T-cell (primary cell): ENCODE measurements around the gene APH1B. TPM values are rescaled to one million over a fixed set of nuclear protein-coding genes. Genes with fewer than 3 reads are reported as not detected.

Source experiments
- ATAC-seq, 4 experiments: fragments of 200-7000 bp in 3 of 4; fragments of 150-1000 bp in 1 of 4; cut with Tn5 transposase; replicated peaks in 1 of 4; 1 replicate in 3 of 4; 2 replicates in 1 of 4; pipeline ENCODE4 v1.10.0; 2021; ENCODE audit warnings: moderate library complexity in 3 of 4, mild to moderate bottlenecking in 2 of 4, moderate number of reproducible peaks in 1 of 4
- CTCF ChIA-PET, 2 donors: fragments of 300-600 bp; sonication (Branson Sonifier 250); formaldehyde crosslinking; loops; one replicate each; lab custom pipeline; 2022; ENCODE audit warnings: antibody characterized with exemption in 2 of 2; lab: Charles Lee
- POLR2A ChIA-PET, 2 donors: fragments of 300-600 bp; sonication (Branson Sonifier 250); formaldehyde crosslinking; loops; one replicate each; lab custom pipeline; 2022; ENCODE audit warnings: antibody characterized with exemption in 2 of 2; lab: Charles Lee
- DNase-seq, 35 experiments: peaks; one replicate each; pipeline versions ENCODE4 v3.0.0 to v3.0.0-alpha.2; 2013 to 2023
- H3K27ac ChIP-seq: one replicate; pipeline ENCODE4 v1.5.1; 2013; ENCODE audit warnings: low read length
- H3K27me3 ChIP-seq, 2 experiments: replicated peaks in 1 of 2; 1 replicate in 1 of 2; 2 replicates in 1 of 2; pipeline versions ENCODE4 v1.6.1 to v1.7.0; 2013; ENCODE audit warnings: low read length in 1 of 2, mixed read lengths in 1 of 2; ENCODE audit not compliant: control insufficient read depth in 2 of 2, insufficient read depth in 2 of 2; ENCODE audit errors: extremely low read depth in 1 of 2
- H3K36me3 ChIP-seq, 2 donors: 1 replicate in 1 of 2; 2 replicates in 1 of 2; pipeline versions ENCODE4 v1.6.1 to v1.7.0; 2013; ENCODE audit warnings: low read length in 1 of 2; ENCODE audit not compliant: control insufficient read depth in 2 of 2, insufficient read depth in 1 of 2; ENCODE audit errors: extremely low read depth in 1 of 2
- H3K4me1 ChIP-seq, 2 experiments: 1 replicate in 1 of 2; 2 replicates in 1 of 2; pipeline versions ENCODE4 v1.6.1 to v1.7.0; 2013; ENCODE audit warnings: low read length in 2 of 2, mixed read lengths in 1 of 2; ENCODE audit not compliant: insufficient read depth in 2 of 2, control insufficient read depth in 1 of 2; ENCODE audit errors: extremely low read depth in 1 of 2
- H3K4me3 ChIP-seq, 2 donors: 1 replicate in 1 of 2; 2 replicates in 1 of 2; pipeline versions ENCODE4 v1.5.1 to v1.7.0; 2013; ENCODE audit warnings: mild to moderate bottlenecking in 2 of 2, low read length in 1 of 2, moderate library complexity in 1 of 2; ENCODE audit not compliant: control insufficient read depth in 1 of 2; ENCODE audit errors: extremely low read depth in 1 of 2
- H3K9me3 ChIP-seq: 2 replicates; pipeline ENCODE4 v1.7.0; 2013
- H3K27ac Mint-ChIP-seq, 2 donors: one replicate each; pipeline ENCODE4 v1.8.0; 2020 to 2021; ENCODE audit warnings: mild to moderate bottlenecking in 2 of 2, mixed read lengths in 2 of 2
- H3K27me3 Mint-ChIP-seq, 2 donors: one replicate each; pipeline ENCODE4 v1.8.0; 2021 to 2022; ENCODE audit warnings: mixed read lengths in 2 of 2
- H3K36me3 Mint-ChIP-seq: one replicate; pipeline ENCODE4 v1.8.0; 2021; ENCODE audit warnings: mixed read lengths
- H3K4me1 Mint-ChIP-seq, 3 donors: one replicate each; pipeline ENCODE4 v1.8.0; 2020 to 2022; ENCODE audit warnings: mixed read lengths in 3 of 3, mild to moderate bottlenecking in 1 of 3
- H3K4me3 Mint-ChIP-seq, 3 donors: one replicate each; pipeline ENCODE4 v1.8.0; 2020 to 2022; ENCODE audit warnings: mild to moderate bottlenecking in 3 of 3, mixed read lengths in 3 of 3, moderate library complexity in 3 of 3
- H3K9me3 Mint-ChIP-seq, 3 donors: one replicate each; pipeline ENCODE4 v1.8.0; 2020 to 2022; ENCODE audit warnings: mixed read lengths in 3 of 3
- WGBS: methylation state at CpG from one replicate; pipeline ENCODE4 v1.1.5; 2013; ENCODE audit warnings: missing lambda C conversion rate; ENCODE audit not compliant: insufficient coverage; 5-methylcytosine and 5-hydroxymethylcytosine counted together
- total RNA-seq, 35 experiments: library from RNA in 6 of 35; stranded (reverse) in 6 of 35; fragments of 120-200 nt in 1 of 35; gene quantifications; one replicate each; pipeline versions ENCODE4 v1.2.1 to v1.2.4 and lab custom pipeline; 2013 to 2026

The APH1B gene
- total RNA-seq, 5 donors from 2014 or later (not counting 1 experiment from before 2014, with no cell fraction given) = 17.0 to 27.4 (median 20.9) TPM

- no peaks in the 10 kb centered on the region for H3K4me1 ChIP-seq
- H3K27me3 ChIP-seq = no peaks in the 10 kb centered on the region
- Mint-ChIP-seq H3K4me3 (no peak overlapping the region), H3K27ac (peak overlapping the region in 1 of 2 donors; percentile 48), H3K4me1 (peaks cover 18 to 23% (median 21%) of the 10 kb centered on the region in 3 donors), H3K9me3 (no peaks in the 10 kb centered on the region), H3K27me3 (no peaks in the 10 kb centered on the region), H3K36me3 (peaks cover 56% of the 10 kb centered on the region)
- H3K4me3 ChIP-seq = no peak overlapping the region
- no CpG with 5 or more reads among the region's 2 CpGs for WGBS
- DNase-seq (no peak), ATAC-seq (no peak)
- no peaks in the 10 kb centered on the region for H3K9me3 ChIP-seq
- no peak overlapping the region for H3K27ac ChIP-seq
- POLR2A ChIA-PET = no interaction called here
- peaks cover 14 to 58% of the 10 kb centered on the region in 2 donors for H3K36me3 ChIP-seq
- CTCF ChIA-PET = interaction anchor here in 1 of 2 donors (1.0 kb wide), 1 partner anchor 89 kb away, joined by 3 read pairs; no protein-coding TSS in a partner anchor
Observed at GRCh38 chr15:63254991-63255390, 22.4 kb upstream of the APH1B start.

- Histone ChIP-seq H3K4me1 (no peaks in the 10 kb centered on the region), H3K27ac (no peak overlapping the region), H3K9me3 (no peaks in the 10 kb centered on the region), H3K36me3 (peaks cover 14 to 58% of the 10 kb centered on the region in 2 donors), H3K4me3 (no peak overlapping the region), H3K27me3 (no peaks in the 10 kb centered on the region)
- Mint-ChIP-seq H3K36me3 (peaks cover 55% of the 10 kb centered on the region), H3K27ac (peak overlapping the region; percentile 69 to 86), H3K9me3 (no peaks in the 10 kb centered on the region), H3K4me1 (peaks cover 13 to 20% (median 16%) of the 10 kb centered on the region in 3 donors), H3K4me3 (no peak overlapping the region), H3K27me3 (no peaks in the 10 kb centered on the region)
- no CpG with 5 or more reads among the region's 1 CpG for WGBS
- ChIA-PET POLR2A (interaction anchor here in 1 of 2 donors (0.6 kb wide), 1 partner anchor 202 kb away, joined by 10 read pairs; no protein-coding TSS in a partner anchor), CTCF (interaction anchor here in 1 of 2 donors (1.0 kb wide), 1 partner anchor 89 kb away, joined by 3 read pairs; no protein-coding TSS in a partner anchor)
- ATAC-seq (no peak), DNase-seq (no peak)
Observed at GRCh38 chr15:63255489-63255990, 21.9 kb upstream of the APH1B start.

- no peaks in the 10 kb centered on the region for H3K27me3 Mint-ChIP-seq
- no peak overlapping the region for H3K27ac ChIP-seq
- POLR2A ChIA-PET = interaction anchor here (0.6 to 0.7 kb wide), 3 partner anchors 8 to 83 kb away, joined by 3 to 5 read pairs (median 4); no protein-coding TSS in a partner anchor
- H3K27me3 ChIP-seq = no peaks in the 10 kb centered on the region
- peaks cover 58% of the 10 kb centered on the region for H3K36me3 Mint-ChIP-seq
- H3K4me3 Mint-ChIP-seq = no peak overlapping the region
- H3K9me3 ChIP-seq = no peaks in the 10 kb centered on the region
- peaks cover 12 to 58% of the 10 kb centered on the region in 2 donors for H3K36me3 ChIP-seq
- peak overlapping the region; percentile 2 to 34 for H3K27ac Mint-ChIP-seq
- peaks cover 9 to 20% (median 13%) of the 10 kb centered on the region in 3 donors for H3K4me1 Mint-ChIP-seq
- CTCF ChIA-PET = interaction anchor here in 1 of 2 donors (0.5 kb wide), 1 partner anchor 24 kb away, joined by 4 read pairs; no protein-coding TSS in a partner anchor
- no CpG with 5 or more reads among the region's 5 CpGs for WGBS
- no peak overlapping the region for H3K4me3 ChIP-seq
- H3K9me3 Mint-ChIP-seq = no peaks in the 10 kb centered on the region
- no peaks in the 10 kb centered on the region for H3K4me1 ChIP-seq
- DNase-seq (no peak), ATAC-seq (no peak)
Observed at GRCh38 chr15:63256433-63257274, 20.8 kb upstream of the APH1B start.

- no peaks in the 10 kb centered on the region for H3K27me3 Mint-ChIP-seq
- H3K9me3 ChIP-seq = no peaks in the 10 kb centered on the region
- DNase-seq (no peak), ATAC-seq (no peak)
- peaks cover 7 to 14% (median 8%) of the 10 kb centered on the region in 3 donors for H3K4me1 Mint-ChIP-seq
- peaks cover 57% of the 10 kb centered on the region for H3K36me3 Mint-ChIP-seq
- ChIA-PET POLR2A (interaction anchor here (0.7 kb wide), 2 partner anchors 153 to 217 kb away, joined by 9 to 11 read pairs; no protein-coding TSS in a partner anchor), CTCF (no interaction called here)
- WGBS = no CpG with 5 or more reads among the region's 2 CpGs
- no peak overlapping the region for H3K27ac Mint-ChIP-seq
- H3K4me3 Mint-ChIP-seq = no peak overlapping the region
- H3K27ac ChIP-seq = no peak overlapping the region
- H3K27me3 ChIP-seq = no peaks in the 10 kb centered on the region
- no peaks in the 10 kb centered on the region for H3K9me3 Mint-ChIP-seq
- H3K4me1 ChIP-seq = no peaks in the 10 kb centered on the region
- H3K36me3 ChIP-seq = peaks cover 12 to 64% of the 10 kb centered on the region in 2 donors
- H3K4me3 ChIP-seq = no peak overlapping the region
Observed at GRCh38 chr15:63258658-63259057, 18.7 kb upstream of the APH1B start.

- H3K36me3 ChIP-seq = peaks cover 9 to 71% of the 10 kb centered on the region in 2 donors
- H3K27me3 ChIP-seq = no peaks in the 10 kb centered on the region
- no peak overlapping the region for H3K4me3 Mint-ChIP-seq
- H3K4me3 ChIP-seq = no peak overlapping the region
- POLR2A ChIA-PET = no interaction called here
- no peaks in the 10 kb centered on the region for H3K4me1 Mint-ChIP-seq
- H3K27me3 Mint-ChIP-seq = no peaks in the 10 kb centered on the region
- DNase-seq (no peak), ATAC-seq (no peak)
- CTCF ChIA-PET = interaction anchor here in 1 of 2 donors (0.9 kb wide), 1 partner anchor 50 kb away, joined by 3 read pairs; no protein-coding TSS in a partner anchor
- H3K27ac Mint-ChIP-seq = no peak overlapping the region
- H3K36me3 Mint-ChIP-seq = peaks cover 52% of the 10 kb centered on the region
- no peak overlapping the region for H3K27ac ChIP-seq
- no peaks in the 10 kb centered on the region for H3K9me3 Mint-ChIP-seq
- H3K9me3 ChIP-seq = no peaks in the 10 kb centered on the region
- no CpG with 5 or more reads among the region's 5 CpGs for WGBS
- H3K4me1 ChIP-seq = no peaks in the 10 kb centered on the region
Observed at GRCh38 chr15:63260791-63261190, 16.6 kb upstream of the APH1B start.

GRCh38 chr15:63261311-63261710 is 16.1 kb upstream of the APH1B start:
- Mint-ChIP-seq H3K27me3 (no peaks in the 10 kb centered on the region), H3K4me1 (no peaks in the 10 kb centered on the region), H3K9me3 (no peaks in the 10 kb centered on the region), H3K36me3 (peaks cover 49% of the 10 kb centered on the region), H3K27ac (no peak overlapping the region), H3K4me3 (no peak overlapping the region)
- no peaks in the 10 kb centered on the region for H3K27me3 ChIP-seq
- CTCF ChIA-PET = interaction anchor here in 1 of 2 donors (0.5 to 0.9 kb wide), 2 partner anchors 50 to 307 kb away, joined by 3 to 4 read pairs; no protein-coding TSS in a partner anchor
- no peak for DNase-seq
- ATAC-seq = no peak
- no peak overlapping the region for H3K4me3 ChIP-seq
- peaks cover 9 to 70% of the 10 kb centered on the region in 2 donors for H3K36me3 ChIP-seq
- POLR2A ChIA-PET = no interaction called here
- H3K4me1 ChIP-seq = no peaks in the 10 kb centered on the region
- H3K9me3 ChIP-seq = no peaks in the 10 kb centered on the region
- no peak overlapping the region for H3K27ac ChIP-seq
